ENCODE results near the gene RNF25. TPM values are rescaled to one million over a fixed set of nuclear protein-coding genes. Genes with fewer than 3 reads are reported as not detected.
"Not testable (repeated sequence)": the region's sequence is repeated elsewhere in the genome, so short reads cannot be mapped to it uniquely, and the experiment has no call there.

Gene RNF25
- total RNA-seq, 1 donor from 2014 or later, result 21.5 TPM

GRCh38 chr2:218694405-218695145 lies 22.8 kb upstream of the RNF25 start:
- Histone ChIP-seq H3K27me3 (ENCODE audit: low read depth) (no peaks in the 10 kb centered on the region), H3K36me3 (peaks cover 84% of the 10 kb centered on the region), H3K9me3 (no peaks in the 10 kb centered on the region), H3K27ac (no peak overlapping the region), H3K4me1 (no peaks in the 10 kb centered on the region), H3K4me3 (no peak overlapping the region)
- intact Hi-C loops (cut with DNase I), result no loop called here
- TF ChIP-seq CTCF (IDR thresholded peaks at IDR 0.05), result no peak
- no peak for ATAC-seq
- DNase-seq, result no peak

- ATAC-seq, result no peak
These were observed 19.4 kb upstream of the RNF25 start for GRCh38 chr2:218691234-218691633.

GRCh38 chr2:218687400-218688060 lies 15.7 kb upstream of the RNF25 start:
- ATAC-seq, result peak; percentile 88 to 89
- peaks cover 45% of the 10 kb centered on the region for H3K36me3 ChIP-seq
- H3K4me3 ChIP-seq; H3K27ac ChIP-seq; H3K4me1 ChIP-seq; H3K27me3 ChIP-seq (ENCODE audit: low read depth); H3K9me3 ChIP-seq; DNase-seq; intact Hi-C loops (cut with DNase I): not testable (repeated sequence)
- TF ChIP-seq CTCF (IDR thresholded peaks at IDR 0.05), result peak; percentile 70

More at GRCh38 chr2:218691234-218691633, 19.4 kb upstream of the RNF25 start:
- H3K9me3 ChIP-seq, result no peaks in the 10 kb centered on the region
- no peak for DNase-seq
- peaks cover 58% of the 10 kb centered on the region for H3K36me3 ChIP-seq
- H3K4me1 ChIP-seq, result no peaks in the 10 kb centered on the region
- intact Hi-C loops (cut with DNase I), result no loop called here
- TF ChIP-seq CTCF (IDR thresholded peaks at IDR 0.05), result no peak
- no peaks in the 10 kb centered on the region for H3K27me3 ChIP-seq (ENCODE audit: low read depth)
- no peak overlapping the region for H3K27ac ChIP-seq
- H3K4me3 ChIP-seq, result no peak overlapping the region

- H3K36me3 ChIP-seq, result peaks cover 49% of the 10 kb centered on the region
These were observed 8.3 kb upstream of the RNF25 start for GRCh38 chr2:218680061-218680460.

GRCh38 chr2:218679119-218679518 lies 7.3 kb upstream of the RNF25 start:
- Histone ChIP-seq H3K9me3 (no peaks in the 10 kb centered on the region), H3K27me3 (ENCODE audit: low read depth) (no peaks in the 10 kb centered on the region), H3K4me3 (no peak overlapping the region), H3K27ac (no peak overlapping the region), H3K36me3 (peaks cover 46% of the 10 kb centered on the region), H3K4me1 (no peaks in the 10 kb centered on the region)
- intact Hi-C loops (cut with DNase I), result no loop called here
- DNase-seq, result no peak
- no peak for TF ChIP-seq CTCF (IDR thresholded peaks at IDR 0.05)
- ATAC-seq, result peak; percentile 68 to 73

More at GRCh38 chr2:218680061-218680460, 8.3 kb upstream of the RNF25 start:
- DNase-seq (no peak), ATAC-seq (no peak)
- H3K4me3 ChIP-seq, result no peak overlapping the region
- intact Hi-C loops (cut with DNase I), result no loop called here
- no peaks in the 10 kb centered on the region for H3K4me1 ChIP-seq
- TF ChIP-seq CTCF (IDR thresholded peaks at IDR 0.05), result no peak
- H3K27me3 ChIP-seq (ENCODE audit: low read depth), result no peaks in the 10 kb centered on the region
- no peaks in the 10 kb centered on the region for H3K9me3 ChIP-seq
- no peak overlapping the region for H3K27ac ChIP-seq

All from lower lobe of right lung (tissue), 2 donors.